22Rv1 (cell line): ENCODE results near the gene SFSWAP.

Experiments
- CTCF ChIP-seq: fragments of 450-650 bp; IDR thresholded peaks from 2 replicates; pipeline ENCODE4 v1.5.1; 2017; ENCODE audit warnings: mild to moderate bottlenecking
- ZFX ChIP-seq: fragments of 450-650 bp; IDR thresholded peaks from 2 replicates; pipeline ENCODE4 v1.6.1; 2017; ENCODE audit warnings: antibody characterized with exemption, borderline replicate concordance

GRCh38 chr12:131728720-131729119 lies 17.8 kb downstream of the SFSWAP start:
- TF ChIP-seq CTCF (no peak), ZFX (no peak)
